Transverse colon (tissue), 4 donors: ENCODE results near the gene NSD2.

Source experiments
- CTCF ChIP-seq, 5 experiments: fragments of 200-600 bp in 3 of 5; fragments of 450-650 bp in 2 of 5; sonication (generic) in 3 of 5; IDR thresholded peaks; 1 replicate in 2 of 5; 2 replicates in 3 of 5; pipeline ENCODE4 v1.5.1; 2016 to 2017; ENCODE audit warnings: antibody characterized with exemption in 5 of 5, inconsistent platforms in 3 of 5, mild to moderate bottlenecking in 2 of 5, moderate library complexity in 1 of 5
- POLR2AphosphoS5 ChIP-seq, 3 donors: sonication (generic); formaldehyde crosslinking; IDR thresholded peaks; one replicate each; pipeline ENCODE4 v1.6.1; 2016; ENCODE audit warnings: antibody characterized with exemption in 3 of 3

DNA sequence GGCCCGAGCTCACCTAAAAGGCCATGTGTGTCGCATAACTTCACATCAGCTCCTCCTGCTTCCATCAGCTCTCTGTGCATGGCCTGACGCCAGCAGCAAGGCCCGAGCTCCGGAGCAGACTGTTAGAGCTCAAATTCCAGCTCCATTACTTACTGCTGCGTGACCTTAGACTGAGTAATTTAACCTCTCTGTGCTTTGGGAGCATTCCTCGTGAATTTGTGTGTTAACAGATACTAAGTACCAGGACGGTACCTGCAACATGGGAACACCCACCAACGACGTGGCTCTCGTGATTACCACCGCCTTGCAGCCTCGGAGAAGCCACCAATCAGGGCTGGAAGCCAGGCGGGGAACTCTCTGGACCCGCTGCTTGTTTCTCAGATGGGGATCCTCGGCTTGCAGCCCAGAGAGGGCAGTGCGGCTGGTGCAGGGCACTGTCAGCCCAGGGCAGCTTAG is 28.2 kb upstream of the NSD2 start:
- TF ChIP-seq CTCF (IDR thresholded peaks at IDR 0.05) = no peak
- no peak for TF ChIP-seq POLR2AphosphoS5 (IDR thresholded peaks at IDR 0.05)
